ENCODE results near the gene ALAS1.
A peak's percentile ranks its signal among the peaks of the same experiment; 100 is the strongest.

ALAS1 gene

GRCh38 chr3:52223449-52224408, 25.8 kb downstream of the ALAS1 start:
- no peak for DNase-seq

DNA sequence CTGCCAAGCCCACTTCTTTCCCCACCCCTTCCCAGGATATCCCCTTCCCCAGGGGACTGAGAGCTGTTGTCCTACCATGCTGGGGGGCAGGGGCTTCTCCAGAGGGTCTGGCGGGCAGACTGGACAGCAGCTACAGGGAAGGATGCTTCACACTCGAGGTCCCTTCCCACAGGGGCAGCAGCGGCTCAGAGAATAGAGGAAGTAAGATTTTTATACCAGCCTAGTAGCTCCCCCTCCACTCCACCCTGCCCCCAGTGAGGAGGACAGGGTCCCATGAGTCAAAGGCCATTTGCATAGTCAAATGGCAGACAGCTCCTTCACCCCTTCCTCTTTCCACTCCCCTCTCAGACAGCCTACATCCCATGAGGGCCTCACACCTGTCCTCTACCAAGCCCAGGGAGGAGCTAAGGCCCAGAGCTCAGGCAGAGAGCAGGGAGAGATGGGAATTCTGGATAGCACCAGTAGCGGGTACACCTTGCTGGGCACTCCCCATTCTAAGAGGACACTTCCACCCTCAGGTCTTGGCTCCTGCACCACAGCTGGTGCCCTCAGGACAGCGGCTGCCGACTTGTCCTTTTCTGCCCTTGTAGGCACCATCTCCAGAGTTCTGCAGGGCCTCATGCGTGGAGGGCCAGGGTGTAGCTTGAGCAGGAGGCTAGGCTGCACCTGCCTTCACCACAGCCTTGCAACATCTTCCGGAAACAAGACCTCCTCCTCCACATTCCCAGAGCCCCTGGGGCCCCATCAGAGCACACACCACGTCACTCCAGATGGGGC, 27.7 kb downstream of the ALAS1 start, which contains the start of gene TLR9:
TSS of gene TLR9 (minus strand) at position 194 of the 777 bp plus-strand sequence. CDS start at position 78, 116 bp downstream.
- peak; percentile 96 for DNase-seq

DNA sequence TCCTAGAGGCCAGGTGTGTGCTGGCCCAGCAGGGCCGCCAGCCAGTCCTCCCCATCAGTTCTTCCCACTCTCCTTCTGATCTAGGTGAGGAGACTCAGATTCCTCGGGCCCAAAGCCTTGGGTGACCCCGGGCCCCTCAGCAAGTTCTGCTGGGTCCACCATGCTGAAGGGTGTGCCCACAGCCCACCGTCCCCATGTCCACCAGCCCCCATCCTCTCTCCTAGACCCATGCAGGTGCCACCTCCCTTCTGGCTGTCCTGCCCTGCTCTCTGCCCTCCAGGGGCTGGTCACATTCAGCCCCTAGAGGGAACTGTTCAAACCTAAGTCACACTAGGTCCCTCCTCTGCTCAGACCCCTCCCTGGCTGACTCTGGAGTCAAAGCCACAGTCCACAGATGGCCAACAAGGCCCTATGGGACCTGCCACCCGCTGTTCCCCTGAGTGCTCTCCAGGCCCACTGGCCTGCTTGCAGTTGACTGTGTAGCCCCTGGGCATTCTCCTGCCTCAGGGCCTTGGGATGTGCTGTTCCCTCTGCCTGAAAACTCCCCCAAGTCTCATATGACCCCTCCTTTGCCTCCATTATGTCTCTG, 28.4 kb downstream of the ALAS1 start:
- no peak for DNase-seq

DNA sequence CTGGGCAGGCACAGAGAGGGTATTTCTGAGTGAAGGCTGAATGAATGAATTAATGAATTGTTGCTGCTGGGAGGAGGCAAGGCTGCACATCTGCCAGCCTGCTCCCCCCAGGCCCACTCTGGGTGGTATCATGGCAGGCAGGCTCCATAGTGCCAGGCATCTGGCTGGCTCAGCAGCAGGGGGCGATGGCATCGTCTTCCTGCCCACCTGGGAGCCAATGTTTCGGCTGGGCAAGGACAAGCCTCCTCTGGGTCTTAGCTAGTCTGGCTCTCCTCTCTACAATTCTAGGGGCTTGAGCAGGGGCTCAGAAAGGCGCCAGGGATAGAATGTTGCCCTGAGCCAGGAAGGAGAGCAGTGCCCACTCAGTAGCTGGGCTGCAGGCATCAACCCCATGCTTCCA, 29.2 kb downstream of the ALAS1 start:
- no peak for DNase-seq

DNA sequence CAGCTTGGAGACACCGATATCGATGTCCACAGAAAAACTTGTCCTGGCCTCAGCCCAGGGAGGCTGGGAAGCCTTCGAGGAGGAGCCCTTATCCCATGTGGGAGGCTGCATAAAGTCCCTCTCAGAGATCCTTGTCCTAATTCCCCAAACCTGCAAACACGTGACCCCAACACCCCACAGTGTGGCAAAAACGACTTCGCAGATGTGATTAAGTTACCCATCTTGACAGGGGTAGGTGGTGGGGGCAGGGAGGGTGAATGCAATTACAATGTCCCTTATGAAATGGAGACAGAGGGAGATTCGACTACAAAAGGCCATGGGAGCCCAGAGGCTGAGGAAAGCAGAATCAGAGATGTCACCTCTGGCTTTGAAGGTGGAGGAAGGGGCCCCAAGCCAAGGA, 29.8 kb downstream of the ALAS1 start:
- no peak for DNase-seq

GRCh38 chr3:52228266-52228665, 30.3 kb downstream of the ALAS1 start:
- no peak for DNase-seq

DNA sequence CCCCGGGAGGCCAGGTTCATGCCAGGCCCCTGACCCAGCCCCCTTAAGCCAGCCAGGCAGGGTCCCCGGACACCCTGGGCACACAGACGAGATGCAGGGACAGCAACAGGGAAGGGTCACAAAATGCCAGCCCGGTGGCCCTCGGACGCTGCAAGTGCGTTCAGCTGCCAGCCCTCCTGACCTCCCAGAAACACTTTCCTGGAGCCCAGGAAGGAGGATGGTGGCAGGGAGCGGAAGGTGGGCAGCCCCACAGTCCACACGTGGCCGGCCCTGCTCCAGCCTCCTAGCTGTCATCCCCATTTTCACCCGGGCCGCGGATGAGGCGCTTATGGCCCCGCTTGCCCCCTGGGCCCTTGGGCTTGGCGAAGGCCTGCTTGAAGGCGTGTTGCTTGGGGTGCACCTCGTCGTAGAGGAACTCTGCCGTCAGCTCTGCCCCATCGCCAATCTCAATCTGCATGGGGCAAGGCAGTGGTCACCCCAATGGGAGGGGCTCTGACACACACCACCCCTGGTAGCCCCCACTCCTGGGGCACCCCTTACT, 30.9 kb downstream of the ALAS1 start:
- no peak for DNase-seq

- no peak for DNase-seq
These were observed 31.7 kb downstream of the ALAS1 start for GRCh38 chr3:52229656-52230055.

GRCh38 chr3:52230461-52230860, 32.5 kb downstream of the ALAS1 start:
- DNase-seq, result no peak

GRCh38 chr3:52230889-52231499, 33.0 kb downstream of the ALAS1 start:
- no peak for DNase-seq

- DNase-seq, result peak in 1 of 2 experiments; percentile 68
These were observed 33.7 kb downstream of the ALAS1 start for GRCh38 chr3:52231502-52232278.

DNA sequence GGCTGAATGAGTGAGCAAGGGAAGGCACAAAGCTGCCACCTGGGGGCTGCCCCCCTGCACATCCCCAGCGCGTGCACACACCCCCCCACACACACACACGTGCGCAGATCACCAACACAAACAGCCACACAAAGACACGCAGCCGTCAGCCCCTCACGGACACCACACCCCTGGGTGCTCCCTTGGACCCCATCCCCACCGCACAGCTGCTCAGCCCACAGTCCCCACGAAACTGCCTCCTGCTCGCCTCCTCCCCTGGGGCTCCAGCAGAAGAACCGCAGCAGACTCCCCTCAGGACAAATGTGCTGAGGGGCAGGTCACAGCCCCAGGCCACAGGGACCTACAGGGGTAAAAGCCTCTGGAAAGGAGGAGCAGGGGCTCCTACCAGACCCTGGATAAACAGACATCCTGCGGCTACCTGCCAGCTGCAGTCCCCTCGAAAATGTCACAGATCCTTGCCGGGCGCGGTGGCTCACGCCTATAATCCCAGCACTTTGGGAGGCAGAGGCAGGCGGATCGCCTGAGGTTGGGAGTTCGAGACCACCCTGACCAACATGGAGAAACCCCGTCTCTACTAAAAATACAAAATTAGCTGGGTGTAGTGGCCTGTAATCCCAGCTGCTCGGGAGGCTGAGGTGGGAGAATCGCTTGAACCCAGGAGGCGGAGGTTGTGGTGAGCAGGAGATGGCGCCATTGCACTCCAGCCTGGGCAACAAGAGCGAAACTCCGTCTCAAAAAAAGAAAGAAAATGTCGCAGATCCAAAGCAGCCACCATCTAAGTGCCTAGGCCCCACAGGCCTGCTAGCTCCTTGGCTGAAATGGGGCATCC, 34.5 kb downstream of the ALAS1 start:
- DNase-seq, result no peak

GRCh38 chr3:52233108-52233591, 35.2 kb downstream of the ALAS1 start:
- DNase-seq, result no peak

GRCh38 chr3:52233968-52234367, 36.0 kb downstream of the ALAS1 start:
- DNase-seq, result no peak

DNA sequence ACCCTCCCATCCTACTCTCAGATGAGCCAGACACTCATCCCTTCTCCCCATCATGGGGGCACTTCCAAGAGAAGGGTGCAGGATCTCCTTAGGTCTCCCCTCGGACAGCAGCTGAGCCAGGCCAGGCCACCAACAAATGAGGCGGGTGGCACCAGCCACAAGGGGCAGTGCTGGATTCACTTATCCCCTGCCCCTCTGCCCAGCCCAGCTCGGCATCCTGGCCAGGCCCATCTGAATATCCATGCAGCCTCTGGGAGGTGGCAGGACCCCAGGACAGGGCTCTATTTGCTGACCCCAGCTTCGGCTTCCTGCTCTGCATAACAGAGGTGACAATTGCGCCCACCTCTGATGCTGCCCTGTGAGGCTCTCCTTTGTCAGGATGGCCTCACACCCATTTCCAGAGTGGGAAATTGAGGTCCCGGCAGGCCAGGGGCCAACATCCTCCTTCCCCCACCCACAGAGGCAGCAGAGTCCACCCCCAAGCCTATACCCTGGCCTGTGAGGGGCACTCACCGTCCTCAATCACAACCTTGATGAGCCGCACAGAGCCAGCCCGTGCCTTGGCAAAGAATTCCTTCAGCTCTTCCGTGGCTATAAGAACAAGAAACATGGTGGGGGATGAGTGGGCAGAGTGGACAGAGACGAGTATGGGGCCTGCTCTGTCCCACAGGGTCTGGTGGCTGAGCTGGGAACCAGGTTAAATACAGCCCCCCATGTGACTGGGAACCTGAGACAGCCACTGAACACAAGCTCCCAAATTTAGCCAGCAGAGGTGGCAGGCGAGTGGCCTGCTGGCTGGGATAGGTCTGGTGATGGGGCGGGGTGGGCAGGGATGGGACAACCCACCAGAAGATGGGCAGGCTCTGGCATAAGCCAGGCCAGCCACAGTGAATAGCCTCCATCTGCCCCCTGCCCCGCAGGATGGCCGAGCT, 36.8 kb downstream of the ALAS1 start:
- DNase-seq, result no peak

- no peak for DNase-seq
These were observed 38.5 kb downstream of the ALAS1 start for GRCh38 chr3:52236424-52236886.

DNA sequence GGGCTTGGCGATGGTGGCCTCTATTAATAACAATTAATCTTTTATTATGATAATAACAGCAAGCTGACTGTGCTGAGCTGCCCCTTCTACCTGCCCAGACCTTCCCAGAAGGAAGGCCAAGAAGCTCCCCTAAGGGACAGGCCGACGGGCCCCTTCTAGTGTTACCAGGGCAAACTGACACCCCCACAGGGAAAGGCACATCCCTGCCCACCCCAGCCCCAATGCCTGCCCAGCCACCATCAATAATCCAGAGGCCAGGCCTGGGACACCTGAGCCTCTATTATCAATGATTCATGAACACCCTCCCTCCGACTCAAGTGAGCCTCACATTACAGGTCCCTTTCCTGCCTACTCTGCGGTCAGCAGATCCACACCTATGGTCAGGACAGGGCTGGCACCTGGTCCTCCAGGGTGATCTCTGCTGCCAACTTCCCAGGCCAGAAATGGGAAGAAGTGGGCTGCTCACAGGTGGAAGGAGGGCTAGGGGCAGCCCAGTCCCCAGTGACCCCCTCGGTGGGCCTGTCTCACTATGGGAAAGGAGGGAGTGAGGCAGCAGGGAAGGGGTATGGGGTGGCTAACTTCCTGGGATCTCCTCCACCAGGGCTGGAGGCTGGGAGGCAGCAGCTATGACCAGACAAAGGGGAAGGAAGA, 39.2 kb downstream of the ALAS1 start:
- no peak for DNase-seq

DNA sequence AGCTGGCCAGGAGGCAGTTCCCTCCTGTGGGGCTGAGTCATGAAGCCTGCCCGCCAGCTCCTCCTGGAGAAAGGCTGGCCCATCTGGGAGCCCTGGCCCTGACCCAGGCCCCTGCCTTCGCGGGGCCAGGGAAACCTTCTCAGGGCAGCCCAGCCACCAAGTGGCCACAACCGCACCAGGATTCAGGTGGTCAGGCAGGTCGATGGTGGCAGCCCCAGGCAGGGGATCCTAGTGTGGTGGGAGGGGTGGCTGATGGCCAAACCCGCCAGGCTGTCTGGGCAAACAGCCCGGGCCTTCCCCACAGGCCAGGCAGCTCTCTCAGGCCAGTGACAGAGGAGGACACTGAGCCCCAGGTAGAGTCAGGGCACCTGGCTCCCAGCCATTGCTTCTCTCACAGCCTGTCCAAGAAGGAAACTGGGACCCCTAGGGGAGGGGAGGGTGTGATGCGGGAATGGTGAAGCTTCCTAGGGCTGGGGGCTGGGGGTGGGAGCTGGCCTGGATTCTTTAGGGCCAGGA, 39.8 kb downstream of the ALAS1 start:
- DNase-seq, result peak in 1 of 2 experiments; percentile 32
